SJCRH30 (cell line): ENCODE measurements around the gene CTNNA2. TPM values are rescaled to one million over a fixed set of nuclear protein-coding genes. Genes with fewer than 3 reads are reported as not detected.

Source experiments
- DNase-seq, 2 experiments: peaks; one replicate each; pipeline ENCODE4 v3.0.0-alpha.2; 2015 to 2020
- H3K27ac ChIP-seq: fragments of 250-450 bp; sonication (Bioruptor Pico); 2 replicates; pipeline ENCODE4 v1.5.1; 2020; ENCODE audit warnings: mild to moderate bottlenecking, moderate library complexity
- H3K27me3 ChIP-seq: fragments of 250-450 bp; sonication (Bioruptor Pico); 2 replicates; pipeline ENCODE4 v1.5.1; 2020; ENCODE audit warnings: mild to moderate bottlenecking, moderate library complexity
- H3K36me3 ChIP-seq: fragments of 250-450 bp; sonication (Bioruptor Pico); 2 replicates; pipeline ENCODE4 v1.5.1; 2020; ENCODE audit warnings: mild to moderate bottlenecking, moderate library complexity
- H3K4me1 ChIP-seq: fragments of 250-450 bp; sonication (Bioruptor Pico); 2 replicates; pipeline ENCODE4 v1.5.1; 2020; ENCODE audit warnings: mild to moderate bottlenecking, moderate library complexity
- H3K4me3 ChIP-seq: fragments of 250-450 bp; sonication (Bioruptor Pico); 2 replicates; pipeline ENCODE4 v1.5.1; 2020; ENCODE audit warnings: mild to moderate bottlenecking, moderate library complexity
- H3K9me3 ChIP-seq: fragments of 250-450 bp; sonication (Bioruptor Pico); replicated peaks from 2 replicates; pipeline ENCODE4 v1.5.1; 2020; ENCODE audit warnings: mild to moderate bottlenecking, moderate library complexity
- total RNA-seq: library from RNA; depleted of rRNA; stranded (reverse); fragments of >200 nt; shearing (Covaris generic); gene quantifications from 2 replicates; pipeline ENCODE4 v1.2.3, GENCODE V29; 2014

The CTNNA2 gene
- total RNA-seq, 1 experiment from 2014 or later, result not detected

GRCh38 chr2:80475970-80476369 is 963.1 kb downstream of the CTNNA2 start:
- Histone ChIP-seq H3K36me3 (no peaks in the 10 kb centered on the region), H3K4me1 (no peaks in the 10 kb centered on the region), H3K27me3 (no peaks in the 10 kb centered on the region), H3K4me3 (no peak overlapping the region), H3K27ac (no peak overlapping the region), H3K9me3 (no peaks in the 10 kb centered on the region)
- DNase-seq, result no peak

- no peak overlapping the region for H3K4me3 ChIP-seq
- H3K4me1 ChIP-seq, result no peaks in the 10 kb centered on the region
- H3K27me3 ChIP-seq, result no peaks in the 10 kb centered on the region
- no peaks in the 10 kb centered on the region for H3K9me3 ChIP-seq
- no peaks in the 10 kb centered on the region for H3K36me3 ChIP-seq
- H3K27ac ChIP-seq, result no peak overlapping the region
- no peak for DNase-seq
Observed at GRCh38 chr2:80476535-80477117, 963.8 kb downstream of the CTNNA2 start.

GRCh38 chr2:80482276-80482675 is 969.4 kb downstream of the CTNNA2 start:
- DNase-seq, result no peak
- Histone ChIP-seq H3K36me3 (no peaks in the 10 kb centered on the region), H3K4me3 (no peak overlapping the region), H3K9me3 (no peaks in the 10 kb centered on the region), H3K27me3 (no peaks in the 10 kb centered on the region), H3K27ac (no peak overlapping the region), H3K4me1 (no peaks in the 10 kb centered on the region)

- H3K27me3 ChIP-seq, result peaks cover 24% of the 10 kb centered on the region
- no peaks in the 10 kb centered on the region for H3K4me1 ChIP-seq
- no peak for DNase-seq
- H3K9me3 ChIP-seq, result no peaks in the 10 kb centered on the region
- H3K36me3 ChIP-seq, result no peaks in the 10 kb centered on the region
- H3K27ac ChIP-seq, result no peak overlapping the region
- no peak overlapping the region for H3K4me3 ChIP-seq
Observed at GRCh38 chr2:80489717-80490116, 976.9 kb downstream of the CTNNA2 start.

- no peak for DNase-seq
- Histone ChIP-seq H3K9me3 (no peaks in the 10 kb centered on the region), H3K27ac (no peak overlapping the region), H3K4me3 (no peak overlapping the region), H3K27me3 (peaks cover 24% of the 10 kb centered on the region), H3K36me3 (no peaks in the 10 kb centered on the region), H3K4me1 (no peaks in the 10 kb centered on the region)
Observed at GRCh38 chr2:80490964-80491363, 978.1 kb downstream of the CTNNA2 start.

- Histone ChIP-seq H3K36me3 (no peaks in the 10 kb centered on the region), H3K4me1 (no peaks in the 10 kb centered on the region), H3K9me3 (no peaks in the 10 kb centered on the region), H3K27me3 (peaks cover 14% of the 10 kb centered on the region), H3K27ac (no peak overlapping the region), H3K4me3 (no peak overlapping the region)
- DNase-seq, result no peak
Observed at GRCh38 chr2:80496346-80496745, 983.5 kb downstream of the CTNNA2 start.

- no peaks in the 10 kb centered on the region for H3K9me3 ChIP-seq
- no peak for DNase-seq
- H3K27ac ChIP-seq, result no peak overlapping the region
- H3K36me3 ChIP-seq, result no peaks in the 10 kb centered on the region
- H3K4me1 ChIP-seq, result no peaks in the 10 kb centered on the region
- H3K27me3 ChIP-seq, result peaks cover 12% of the 10 kb centered on the region
- H3K4me3 ChIP-seq, result no peak overlapping the region
Observed at GRCh38 chr2:80496775-80497174, 983.9 kb downstream of the CTNNA2 start.

GRCh38 chr2:80499095-80499494 is 986.2 kb downstream of the CTNNA2 start:
- no peaks in the 10 kb centered on the region for H3K36me3 ChIP-seq
- no peaks in the 10 kb centered on the region for H3K4me1 ChIP-seq
- H3K4me3 ChIP-seq, result no peak overlapping the region
- peak; percentile 13 to 22 for DNase-seq
- H3K27ac ChIP-seq, result no peak overlapping the region
- H3K9me3 ChIP-seq, result no peaks in the 10 kb centered on the region
- H3K27me3 ChIP-seq, result 0 out of 2 replicates have a peak, but pooled peaks cover 4% of the 10 kb centered on the region

- no peak overlapping the region for H3K27ac ChIP-seq
- no peaks in the 10 kb centered on the region for H3K36me3 ChIP-seq
- no peaks in the 10 kb centered on the region for H3K4me1 ChIP-seq
- H3K4me3 ChIP-seq, result no peak overlapping the region
- DNase-seq, result no peak
- H3K9me3 ChIP-seq, result no peaks in the 10 kb centered on the region
- peaks cover 5% of the 10 kb centered on the region; the same call in 1 of the 2 replicates for H3K27me3 ChIP-seq
Observed at GRCh38 chr2:80501874-80502624, 989.2 kb downstream of the CTNNA2 start.

GRCh38 chr2:80506563-80506962 is 993.7 kb downstream of the CTNNA2 start:
- no peak overlapping the region for H3K27ac ChIP-seq
- no peak for DNase-seq
- H3K4me3 ChIP-seq, result no peak overlapping the region
- H3K27me3 ChIP-seq, result peaks cover 7% of the 10 kb centered on the region; the same call in 1 of the 2 replicates
- no peaks in the 10 kb centered on the region for H3K4me1 ChIP-seq
- no peaks in the 10 kb centered on the region for H3K9me3 ChIP-seq
- H3K36me3 ChIP-seq, result no peaks in the 10 kb centered on the region

GRCh38 chr2:80510716-80511115 is 997.9 kb downstream of the CTNNA2 start:
- Histone ChIP-seq H3K36me3 (no peaks in the 10 kb centered on the region), H3K27ac (no peak overlapping the region), H3K9me3 (no peaks in the 10 kb centered on the region), H3K4me1 (no peaks in the 10 kb centered on the region), H3K27me3 (peaks cover 7% of the 10 kb centered on the region; the same call in 1 of the 2 replicates), H3K4me3 (no peak overlapping the region)
- DNase-seq, result no peak

GRCh38 chr2:80515964-80516363 is 1003.1 kb downstream of the CTNNA2 start:
- no peaks in the 10 kb centered on the region for H3K36me3 ChIP-seq
- no peaks in the 10 kb centered on the region; the same call in none of the 2 replicates for H3K27me3 ChIP-seq
- no peaks in the 10 kb centered on the region for H3K9me3 ChIP-seq
- no peak for DNase-seq
- H3K4me1 ChIP-seq, result no peaks in the 10 kb centered on the region
- H3K27ac ChIP-seq, result no peak overlapping the region
- no peak overlapping the region for H3K4me3 ChIP-seq

- no peaks in the 10 kb centered on the region for H3K9me3 ChIP-seq
- no peak overlapping the region for H3K27ac ChIP-seq
- no peaks in the 10 kb centered on the region for H3K4me1 ChIP-seq
- no peak overlapping the region for H3K4me3 ChIP-seq
- no peaks in the 10 kb centered on the region for H3K36me3 ChIP-seq
- no peak for DNase-seq
- H3K27me3 ChIP-seq, result peaks cover 7% of the 10 kb centered on the region
Observed at GRCh38 chr2:80517316-80517715, 1004.5 kb downstream of the CTNNA2 start.

- no peak for DNase-seq
- H3K27me3 ChIP-seq, result peaks cover 7% of the 10 kb centered on the region; the same call in 1 of the 2 replicates
- no peaks in the 10 kb centered on the region for H3K9me3 ChIP-seq
- H3K27ac ChIP-seq, result no peak overlapping the region
- no peaks in the 10 kb centered on the region for H3K4me1 ChIP-seq
- H3K36me3 ChIP-seq, result no peaks in the 10 kb centered on the region
- no peak overlapping the region for H3K4me3 ChIP-seq
Observed at GRCh38 chr2:80519121-80519643, 1006.3 kb downstream of the CTNNA2 start.

- no peaks in the 10 kb centered on the region for H3K4me1 ChIP-seq
- peaks cover 7% of the 10 kb centered on the region; the same call in 1 of the 2 replicates for H3K27me3 ChIP-seq
- no peak overlapping the region for H3K27ac ChIP-seq
- no peaks in the 10 kb centered on the region for H3K36me3 ChIP-seq
- H3K4me3 ChIP-seq, result no peak overlapping the region
- H3K9me3 ChIP-seq, result no peaks in the 10 kb centered on the region
- DNase-seq, result no peak
Observed at GRCh38 chr2:80519699-80520291, 1006.9 kb downstream of the CTNNA2 start.
